Left lobe of liver (tissue), 2 donors: ENCODE data around the gene SHKBP1. TPM values are rescaled to one million over a fixed set of nuclear protein-coding genes. Genes with fewer than 3 reads are reported as not detected.

Experiments
- ATAC-seq: fragments of 200-7000 bp; cut with Tn5 transposase; one replicate; pipeline ENCODE4 v1.9.1; 2020; ENCODE audit warnings: mild to moderate bottlenecking, moderate library complexity
- DNase-seq: peaks from one replicate; pipeline ENCODE4 v3.0.0-alpha.2; 2020; ENCODE audit warnings: low spot score
- total RNA-seq: library from RNA; stranded (reverse); gene quantifications from one replicate; pipeline ENCODE4 v1.2.1, GENCODE V29; 2021
- donor health status: DM: no; HTN: no; CAD: no; lungs with moderate emphysema.
- donor health status: DM: no; HTN: yes; CAD: no.

SHKBP1 gene
- total RNA-seq, 1 donor from 2014 or later: 15.2 TPM

DNA sequence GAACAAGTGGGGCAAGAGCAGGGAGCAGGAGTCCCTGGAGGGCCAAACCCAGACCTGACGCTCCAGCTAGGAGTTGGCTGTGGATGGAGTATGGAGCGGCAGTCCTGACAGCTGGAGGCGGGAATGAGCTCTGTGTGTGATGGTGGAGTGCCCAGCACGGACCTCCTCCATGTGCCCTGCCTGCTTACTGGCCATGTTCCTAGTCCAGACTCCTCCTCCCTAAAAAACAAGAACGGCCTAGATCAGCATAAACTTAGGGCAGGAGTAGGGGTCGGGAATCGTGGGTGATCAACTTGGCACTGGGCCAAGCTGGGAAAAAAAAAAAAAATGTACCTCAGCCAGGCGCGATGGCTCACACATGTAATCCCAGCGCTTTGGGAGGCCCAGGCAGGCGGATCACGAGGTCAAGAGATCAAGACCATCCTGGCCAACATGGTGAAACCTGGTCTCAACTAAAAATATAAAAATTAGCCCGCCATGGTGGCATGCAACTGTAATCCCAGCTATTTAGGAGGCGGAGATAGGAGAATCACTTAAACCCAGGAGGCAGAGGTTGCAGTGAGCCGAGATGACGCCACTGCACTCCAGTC, 54.0 kb downstream of the SHKBP1 start:
- ATAC-seq: no peak
- no peak for DNase-seq

DNA sequence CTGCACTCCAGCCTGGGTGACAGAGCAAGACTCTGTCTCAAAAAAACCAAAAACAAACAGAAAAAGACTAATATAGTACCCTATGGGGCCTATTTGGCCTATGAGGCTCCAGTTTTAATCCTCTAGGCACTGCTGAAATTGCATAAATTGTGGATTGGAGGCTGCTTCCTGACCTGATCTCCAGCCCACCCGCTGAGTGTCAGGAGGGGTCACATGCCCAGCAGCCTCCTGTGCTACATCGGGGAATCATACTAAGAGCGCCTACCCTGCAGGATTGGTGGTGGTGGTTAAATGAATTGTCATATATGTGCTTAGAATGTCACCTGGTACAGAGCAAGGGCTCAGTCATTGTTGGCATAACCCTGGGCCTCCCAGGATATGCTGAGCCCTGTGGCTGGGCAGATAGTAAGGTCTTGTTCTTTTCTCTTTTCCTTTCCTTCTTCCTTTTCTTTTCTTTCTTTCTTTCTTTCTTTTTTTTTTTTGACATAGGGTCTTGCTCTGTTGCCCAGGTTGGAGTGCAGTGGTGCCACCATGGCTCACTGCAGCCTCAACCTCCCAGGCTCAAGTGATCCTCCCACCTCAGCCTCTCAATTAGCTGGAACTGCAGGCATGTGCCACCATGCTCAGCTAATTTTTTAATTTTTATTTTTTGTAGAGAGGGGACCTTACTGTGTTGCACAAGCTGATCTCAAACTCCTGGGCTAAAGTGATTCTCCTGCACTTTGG, 55.8 kb downstream of the SHKBP1 start:
- ATAC-seq (no peak), DNase-seq (no peak)

DNA sequence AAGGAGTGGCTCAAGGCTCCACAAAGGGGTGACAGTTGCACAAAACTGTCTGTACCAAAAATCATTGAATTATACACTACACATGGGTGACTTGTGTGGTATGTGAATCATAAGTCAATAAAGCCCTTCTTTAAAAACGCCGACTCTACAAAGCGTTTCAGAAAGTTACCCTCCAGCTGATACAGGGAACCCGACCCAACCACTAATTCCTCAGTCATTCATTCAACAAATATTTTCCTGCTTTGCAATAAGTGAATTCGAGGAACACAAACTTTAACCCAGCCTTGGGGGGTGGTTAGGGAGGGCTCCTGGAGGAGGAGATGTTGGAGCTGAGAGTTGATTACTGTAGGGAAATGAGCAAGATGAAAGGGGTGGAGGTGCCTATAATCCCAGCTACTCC, 56.5 kb downstream of the SHKBP1 start:
- no peak for ATAC-seq
- no peak for DNase-seq

DNA sequence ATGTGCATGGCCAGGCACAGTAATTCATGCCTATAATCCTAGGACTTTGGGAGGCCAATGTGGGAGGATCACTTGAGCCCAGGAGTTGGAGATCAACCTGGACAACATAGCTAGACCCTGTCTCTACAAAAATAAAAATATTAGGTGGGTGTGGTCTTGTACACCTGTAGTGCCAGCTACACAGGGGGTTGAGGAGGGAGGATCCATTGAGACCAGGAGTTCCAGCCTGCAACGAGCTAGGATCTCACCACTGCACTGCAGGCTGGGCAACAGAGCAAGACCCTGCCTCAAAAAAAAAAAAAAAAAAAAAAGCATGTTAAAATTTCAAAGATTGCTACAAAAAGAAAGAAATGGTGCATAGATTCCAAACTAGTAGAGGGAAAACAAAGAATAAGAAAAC, 61.7 kb downstream of the SHKBP1 start:
- ATAC-seq: no peak
- no peak for DNase-seq

DNA sequence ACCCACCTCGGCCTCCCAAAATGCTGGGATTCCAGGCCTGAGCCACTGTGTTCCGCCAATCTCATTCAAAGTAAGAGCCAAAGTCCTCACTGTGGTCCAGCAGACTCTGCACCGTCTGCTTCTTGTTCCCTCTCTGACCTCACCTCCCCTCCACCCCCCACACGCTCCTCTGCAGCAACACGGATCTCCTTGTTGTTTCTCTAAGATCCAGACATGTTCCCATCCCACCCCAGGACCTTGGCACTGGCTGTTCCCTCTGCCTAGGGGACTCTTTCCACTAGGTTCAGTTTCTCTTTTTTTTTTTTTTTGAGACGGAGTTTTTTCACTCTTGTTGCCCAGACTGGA, 62.9 kb downstream of the SHKBP1 start:
- ATAC-seq: no peak
- DNase-seq: no peak

DNA sequence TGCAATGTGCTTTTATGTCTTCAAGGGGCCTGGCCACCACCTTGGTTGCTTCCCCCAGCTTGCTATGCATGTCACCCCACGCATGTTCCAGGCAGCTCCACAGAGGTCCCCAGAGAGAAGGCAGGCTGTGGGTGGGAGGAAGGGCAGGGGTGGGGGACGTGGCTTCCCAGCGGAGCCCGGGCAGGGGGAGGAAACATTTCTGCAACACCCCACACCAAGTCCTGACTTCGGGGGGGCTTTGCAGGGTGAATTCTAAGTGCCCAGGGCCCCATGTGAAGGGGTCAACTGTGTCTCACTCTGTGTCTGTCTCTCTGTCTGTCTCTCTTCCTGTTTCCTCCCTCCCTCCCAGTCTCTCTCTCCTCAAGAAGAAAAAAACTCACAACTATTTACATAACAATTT, 64.1 kb downstream of the SHKBP1 start:
- no peak for DNase-seq
- ATAC-seq: no peak

Other genes starting within 250 kb of the SHKBP1 start
- gene C19orf47, start 228.5 kb upstream of the SHKBP1 start, total RNA-seq: 6.7 TPM
- gene PLD3, start 228.2 kb upstream of the SHKBP1 start, total RNA-seq: 104 TPM
- gene HIPK4, start 186.7 kb upstream of the SHKBP1 start, total RNA-seq: not detected
- 0.70 TPM for gene PRX, start 163.5 kb upstream of the SHKBP1 start, total RNA-seq
- gene SERTAD1, start 150.9 kb upstream of the SHKBP1 start, total RNA-seq: 4.7 TPM
- gene SERTAD3, start 132.5 kb upstream of the SHKBP1 start, total RNA-seq: 11.9 TPM
- 149 TPM for gene BLVRB, start 111.1 kb upstream of the SHKBP1 start, total RNA-seq
- gene SPTBN4, start 109.9 kb upstream of the SHKBP1 start, total RNA-seq: 1.2 TPM
- gene LTBP4, start 24.5 kb downstream of the SHKBP1 start, total RNA-seq: 41.6 TPM
- gene NUMBL, start 113.8 kb downstream of the SHKBP1 start, total RNA-seq: 21.7 TPM
- 43.5 TPM for gene COQ8B, start 140.0 kb downstream of the SHKBP1 start, total RNA-seq
- gene ITPKC, start 140.2 kb downstream of the SHKBP1 start, total RNA-seq: 7.0 TPM
- 8.9 TPM for gene ACTMAP, start 173.6 kb downstream of the SHKBP1 start, total RNA-seq
- 23.6 TPM for gene SNRPA, start 174.3 kb downstream of the SHKBP1 start, total RNA-seq
- 0.43 TPM for gene MIA, start 198.6 kb downstream of the SHKBP1 start, total RNA-seq
- gene RAB4B, start 201.4 kb downstream of the SHKBP1 start, total RNA-seq: 9.0 TPM
- gene EGLN2, start 222.3 kb downstream of the SHKBP1 start, total RNA-seq: 42.2 TPM